Adrenal gland (tissue), 12 donors: Measurements from ENCODE around the gene GBA3. TPM values are rescaled to one million over a fixed set of nuclear protein-coding genes. Genes with fewer than 3 reads are reported as not detected.

Experiments used
- DNase-seq, 7 donors: peaks; one replicate each; pipeline ENCODE4 v3.0.0-alpha.2; 2019 to 2020
- H3K27ac ChIP-seq, 5 donors: fragments of 200-600 bp; sonication (generic) in 4 of 5; 1 replicate in 3 of 5; 2 replicates in 2 of 5; pipeline versions ENCODE4 v1.5.1 to v1.8.0; 2016 to 2020; ENCODE audit warnings: mild to moderate bottlenecking in 1 of 5
- H3K27me3 ChIP-seq: fragments of 200-600 bp; 2 replicates; pipeline ENCODE4 v1.8.0; 2021
- H3K36me3 ChIP-seq, 2 donors: fragments of 200-600 bp; replicated peaks in 1 of 2; 1 replicate in 1 of 2; 2 replicates in 1 of 2; pipeline versions ENCODE4 v1.5.1 to v1.8.0; 2018 to 2022
- H3K4me1 ChIP-seq, 2 donors: fragments of 200-600 bp; replicated peaks in 1 of 2; 1 replicate in 1 of 2; 2 replicates in 1 of 2; pipeline versions ENCODE4 v1.5.1 to v1.8.0; 2018 to 2021
- H3K4me3 ChIP-seq, 4 donors: fragments of 200-600 bp; sonication (generic) in 3 of 4; one replicate each; pipeline ENCODE4 v1.5.1; 2016 to 2018
- H3K9me3 ChIP-seq, 3 donors: fragments of 200-600 bp; sonication (generic) in 1 of 3; replicated peaks in 1 of 3; 1 replicate in 2 of 3; 2 replicates in 1 of 3; pipeline versions ENCODE4 v1.5.1 to v1.8.0; 2016 to 2021
- CTCF ChIP-seq, 6 experiments: fragments of 450-650 bp in 4 of 6; fragments of 200-600 bp in 2 of 6; sonication (generic) in 1 of 6; IDR thresholded peaks; 1 replicate in 5 of 6; 2 replicates in 1 of 6; pipeline versions ENCODE4 v1.5.1 to v1.8.0; 2016 to 2021; ENCODE audit warnings: antibody characterized with exemption in 6 of 6, mild to moderate bottlenecking in 2 of 6, moderate library complexity in 1 of 6
- POLR2A ChIP-seq, 2 donors: fragments of 450-650 bp; IDR thresholded peaks; one replicate each; pipeline ENCODE4 v1.6.1; 2017; ENCODE audit warnings: antibody characterized with exemption in 2 of 2, mild to moderate bottlenecking in 2 of 2, moderate library complexity in 1 of 2
- WGBS, 4 donors: extraction: QIAGEN DNeasy Blood & Tissue Kit in 2 of 4; methylation state at CpG; one replicate each; pipeline versions ENCODE4 v1.1.5 to v1.1.7; 2013 to 2017; 5-methylcytosine and 5-hydroxymethylcytosine counted together
- intact Hi-C, 2 donors: fragments of 100-400 bp; cut with DNase I; formaldehyde crosslinking; loops; one replicate each; pipeline versions ENCODE4 v1.14.1 to v1.15.0; 2022 to 2023
- polyA plus RNA-seq, 3 donors: library from polyadenylated mRNA; stranded (reverse); fragments of 200-250 nt in 2 of 3; fragments of 350-450 nt in 1 of 3; fragmentation: Illumina TruSeq in 1 of 3; extraction: RNeasy Lipid Tissue Mini Kit (QIAGEN cat#74804) in 1 of 3; gene quantifications; one replicate each; pipeline ENCODE4 v1.2.3, GENCODE V29; 2013 to 2014
- total RNA-seq, 9 donors: library from RNA; depleted of rRNA in 4 of 9; stranded (reverse); fragments of >200 nt in 4 of 9; fragments of 120-200 nt in 1 of 9; fragmentation: NEBNext Ultra II Directional in 1 of 9; extraction: Animal tissue kit (Norgen Biotek cat#: 25700) in 1 of 9; gene quantifications; one replicate each; pipeline versions ENCODE4 v1.1.0 to v1.2.4, GENCODE V29; 2013 to 2023
- donor health status: healthy with polysubstance abuse.
- donor health status: Bipolar disorder and iron deficiency.
- donor health status: DM: yes; HTN: yes; CAD: no.
- donor health status: DM: no; HTN: no; CAD: no.
- donor health status: DM: no; HTN: no; CAD: no.
- donor health status: DM: yes; HTN: yes; CAD: no.

The GBA3 gene
- total and polyA plus RNA-seq, 12 donors = 0.07 to 0.45 (median 0.15) TPM; not detected in 6

DNA sequence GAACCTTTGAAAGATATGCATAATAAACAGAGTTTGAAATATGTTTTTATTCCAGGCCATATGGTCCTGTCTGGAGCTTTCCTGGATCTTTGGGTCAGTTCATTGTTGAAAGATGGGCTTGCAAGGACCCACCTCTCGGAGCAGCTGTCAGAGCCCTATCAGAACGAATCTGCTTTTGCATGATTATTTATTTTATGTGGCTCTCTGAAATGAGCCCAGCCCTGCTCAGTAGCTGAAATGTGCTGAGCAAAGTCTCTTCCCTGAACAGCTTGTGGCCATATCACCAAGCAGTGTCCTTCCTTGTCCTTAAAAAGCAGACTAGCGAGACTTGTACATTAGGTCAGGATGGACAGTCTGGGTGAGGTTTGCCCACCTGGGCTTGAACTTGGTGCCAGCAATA lies 110.8 kb downstream of the GBA3 start:
- no peak for TF ChIP-seq CTCF (IDR thresholded peaks at IDR 0.05)
- TF ChIP-seq POLR2A (IDR thresholded peaks at IDR 0.05) = no peak
- Histone ChIP-seq H3K27ac (no peak overlapping the region), H3K36me3 (no peaks in the 10 kb centered on the region), H3K4me3 (no peak overlapping the region), H3K9me3 (no peaks in the 10 kb centered on the region), H3K4me1 (no peaks in the 10 kb centered on the region), H3K27me3 (no peaks in the 10 kb centered on the region)
- DNase-seq = no peak
- WGBS, 4 donors = 66 to 79% (median 75%) methylated on average over 3 of the region's 3 CpGs
- intact Hi-C loops = no loop called here

DNA sequence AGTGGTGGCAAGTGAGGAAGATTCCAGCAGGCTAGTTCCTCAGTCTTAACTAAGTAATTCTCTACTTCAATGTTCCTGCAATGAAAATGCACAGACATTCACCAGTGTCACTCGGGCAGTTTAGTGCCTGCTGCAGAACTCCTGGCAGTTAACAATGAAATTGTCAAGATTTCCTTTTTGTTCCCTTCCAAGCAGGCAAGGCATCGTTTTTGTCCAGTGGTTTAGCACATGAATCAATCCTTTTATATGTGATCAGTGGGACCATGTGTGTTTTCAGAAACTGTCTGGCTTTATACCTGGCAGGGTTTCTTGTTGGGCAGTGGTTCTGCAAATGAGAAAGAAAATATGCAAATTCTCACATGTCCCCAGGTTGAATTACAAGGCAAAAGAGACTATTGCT lies 122.2 kb downstream of the GBA3 start:
- Histone ChIP-seq H3K9me3 (no peaks in the 10 kb centered on the region), H3K4me3 (no peak overlapping the region), H3K36me3 (no peaks in the 10 kb centered on the region), H3K4me1 (no peaks in the 10 kb centered on the region), H3K27ac (no peak overlapping the region), H3K27me3 (no peaks in the 10 kb centered on the region)
- DNase-seq = no peak
- WGBS, 4 donors = 35 to 45% (median 38%) methylated on average over 2 of the region's 2 CpGs
- intact Hi-C loops = no loop called here
- TF ChIP-seq CTCF (IDR thresholded peaks at IDR 0.05) (no peak), POLR2A (IDR thresholded peaks at IDR 0.05) (no peak)

GRCh38 chr4:22824091-22824490 lies 131.4 kb downstream of the GBA3 start:
- no peaks in the 10 kb centered on the region for H3K9me3 ChIP-seq
- intact Hi-C loops = no loop called here
- H3K4me3 ChIP-seq = no peak overlapping the region
- WGBS, 4 donors = 86 to 88% (median 87%) methylated on average over 6 of the region's 6 CpGs
- TF ChIP-seq POLR2A (IDR thresholded peaks at IDR 0.05) (no peak), CTCF (IDR thresholded peaks at IDR 0.05) (no peak)
- H3K36me3 ChIP-seq = no peaks in the 10 kb centered on the region
- no peak overlapping the region for H3K27ac ChIP-seq
- no peaks in the 10 kb centered on the region for H3K4me1 ChIP-seq
- no peaks in the 10 kb centered on the region for H3K27me3 ChIP-seq
- DNase-seq = no peak

DNA sequence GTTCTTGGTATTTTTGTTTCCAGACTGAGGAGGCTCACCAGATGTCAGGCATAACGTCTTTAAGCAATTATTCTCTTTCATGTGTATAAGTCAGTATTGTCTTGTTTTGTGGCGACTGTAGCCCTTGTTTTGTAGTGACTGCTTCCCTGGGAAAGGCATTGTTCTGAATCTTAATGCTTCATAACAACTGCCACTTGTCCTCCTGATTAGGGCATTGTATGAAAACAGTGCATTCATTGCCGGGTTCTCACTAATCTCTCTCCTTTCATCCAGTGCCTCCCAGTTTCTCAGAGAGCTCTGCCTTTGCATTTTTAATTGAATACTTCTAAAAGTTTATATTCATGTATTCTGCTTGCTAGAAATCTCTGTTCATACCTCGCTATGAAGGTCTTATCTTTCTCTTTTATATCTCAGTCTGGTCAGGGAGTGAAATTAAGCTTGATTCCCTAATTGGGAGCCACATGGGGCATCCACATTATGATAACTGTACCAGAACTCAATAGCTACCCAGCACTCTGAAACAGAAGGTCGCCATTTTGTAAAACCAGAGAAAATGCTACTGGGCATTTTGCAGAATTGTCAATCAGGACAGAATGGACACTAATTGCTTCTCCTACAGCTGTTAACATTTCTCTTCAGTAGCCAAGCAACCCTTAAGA lies 149.8 kb downstream of the GBA3 start:
- 55 to 69% (median 59%) methylated on average over 5 of the region's 5 CpGs for WGBS, 4 donors
- DNase-seq = no peak
- TF ChIP-seq CTCF (IDR thresholded peaks at IDR 0.05) = no peak
- Histone ChIP-seq H3K36me3 (no peaks in the 10 kb centered on the region), H3K9me3 (no peaks in the 10 kb centered on the region), H3K4me1 (no peaks in the 10 kb centered on the region), H3K27ac (no peak overlapping the region), H3K27me3 (no peaks in the 10 kb centered on the region), H3K4me3 (no peak overlapping the region)
- intact Hi-C loops = no loop called here
